ENCODE data around the gene AKR1C2.
"Not testable (repeated sequence)": the region's sequence is repeated elsewhere in the genome, so short reads cannot be mapped to it uniquely, and the experiment has no call there.

The AKR1C2 gene

DNA sequence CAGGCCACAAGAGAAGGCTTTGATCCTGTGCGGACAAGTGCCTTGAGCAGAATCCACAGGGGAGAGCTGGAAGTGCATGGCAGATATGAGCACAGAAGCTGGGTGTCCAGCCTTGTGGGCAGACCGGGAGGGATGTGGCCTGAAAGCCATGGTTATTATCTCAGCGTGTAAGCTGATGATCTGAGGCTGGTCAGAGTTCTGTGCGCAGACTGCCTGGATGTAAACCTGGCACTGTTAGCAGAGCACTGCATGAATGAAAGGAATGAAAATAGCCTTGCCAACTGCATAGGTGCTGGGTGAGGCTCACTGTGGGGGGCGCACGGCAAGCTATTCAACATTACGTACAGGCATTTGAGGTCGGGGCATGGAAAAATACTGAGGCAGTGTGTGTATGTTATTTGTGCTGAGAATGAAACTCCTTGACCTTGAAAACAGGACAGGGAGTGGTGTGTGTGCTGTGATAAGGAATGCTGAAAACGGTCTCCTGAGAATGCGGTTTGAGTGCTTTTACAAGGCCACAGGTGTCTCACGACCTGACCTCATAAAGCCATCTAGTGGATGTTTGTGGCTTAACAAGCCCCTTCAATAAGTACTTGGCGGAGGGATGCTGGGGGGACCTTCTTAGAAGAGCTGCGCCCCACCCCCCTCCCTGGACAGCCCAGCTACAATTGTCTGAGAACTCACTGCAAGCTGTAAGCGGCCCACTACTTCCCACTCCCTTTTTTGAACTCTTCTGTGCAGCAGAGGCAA, 21.8 kb downstream of the AKR1C2 start:
- Histone ChIP-seq H3K4me1 (ENCODE audit: control insufficient read depth, low read depth, low read length) (no peaks in the 10 kb centered on the region), H3K36me3 (ENCODE audit: control insufficient read depth, low read depth, low read length) (no peaks in the 10 kb centered on the region), H3K27me3 (ENCODE audit: control insufficient read depth, insufficient read depth, low read length) (no peaks in the 10 kb centered on the region), H3K9ac (ENCODE audit: low read length) (no peak overlapping the region), H3K4me3 (ENCODE audit: low read length) (no peak overlapping the region), H3K9me3 (ENCODE audit: control insufficient read depth, low read depth, low read length) (no peaks in the 10 kb centered on the region), H3K27ac (ENCODE audit: low read length) (no peak overlapping the region)

DNA sequence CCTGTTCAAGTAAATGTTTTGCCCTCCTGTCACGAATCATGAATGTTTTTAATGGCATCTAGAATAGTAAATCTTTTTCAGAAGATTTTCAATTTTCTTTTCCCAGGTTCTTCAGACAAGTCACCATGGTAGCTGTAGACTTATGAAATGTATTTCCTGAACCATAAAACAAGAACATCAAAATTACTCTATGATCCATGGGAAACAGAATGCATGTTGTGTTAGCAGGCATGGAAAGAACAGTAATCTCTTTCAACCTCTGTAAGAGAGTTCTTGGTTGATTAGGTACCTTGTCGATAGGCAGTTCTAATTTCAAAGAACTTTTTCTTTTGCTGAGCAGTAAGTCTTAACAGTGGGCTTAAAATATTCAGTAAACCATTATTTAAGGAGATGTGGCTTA, 22.9 kb downstream of the AKR1C2 start:
- H3K27me3 ChIP-seq (ENCODE audit: control insufficient read depth, insufficient read depth, low read length): no peaks in the 10 kb centered on the region
- no peak overlapping the region for H3K4me3 ChIP-seq (ENCODE audit: low read length)

DNA sequence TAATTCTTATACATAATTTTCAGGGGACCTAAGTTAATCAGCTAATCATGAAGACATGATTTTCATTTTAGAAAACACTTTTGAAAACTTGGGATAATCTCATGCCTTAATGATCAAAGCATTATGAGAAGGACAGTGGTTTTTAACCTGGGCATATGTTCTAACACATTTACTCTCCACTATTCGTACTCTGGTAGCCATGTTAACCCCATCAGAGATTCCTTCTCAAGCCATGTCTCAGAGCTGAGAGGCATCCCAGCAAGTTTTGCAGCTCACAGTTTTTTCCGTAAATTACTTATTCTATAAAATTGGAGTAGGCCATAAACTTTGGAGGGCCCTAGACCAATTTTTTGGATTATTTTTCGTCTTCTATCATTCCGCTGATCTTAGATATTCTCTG, 24.8 kb downstream of the AKR1C2 start:
- Histone ChIP-seq H3K36me3 (ENCODE audit: control insufficient read depth, low read depth, low read length) (no peaks in the 10 kb centered on the region), H3K9me3 (ENCODE audit: control insufficient read depth, low read depth, low read length) (no peaks in the 10 kb centered on the region), H3K27me3 (ENCODE audit: control insufficient read depth, insufficient read depth, low read length) (no peaks in the 10 kb centered on the region), H3K27ac (ENCODE audit: low read length) (no peak overlapping the region), H3K4me1 (ENCODE audit: control insufficient read depth, low read depth, low read length) (no peaks in the 10 kb centered on the region), H3K9ac (ENCODE audit: low read length) (no peak overlapping the region), H3K4me3 (ENCODE audit: low read length) (no peak overlapping the region)

More for the DNA sequence above, 22.9 kb downstream of the AKR1C2 start:
- H3K9ac ChIP-seq (ENCODE audit: low read length): no peak overlapping the region
- H3K4me1 ChIP-seq (ENCODE audit: control insufficient read depth, low read depth, low read length): no peaks in the 10 kb centered on the region
- H3K27ac ChIP-seq (ENCODE audit: low read length): no peak overlapping the region
- no peaks in the 10 kb centered on the region for H3K9me3 ChIP-seq (ENCODE audit: control insufficient read depth, low read depth, low read length)
- H3K36me3 ChIP-seq (ENCODE audit: control insufficient read depth, low read depth, low read length): no peaks in the 10 kb centered on the region

DNA sequence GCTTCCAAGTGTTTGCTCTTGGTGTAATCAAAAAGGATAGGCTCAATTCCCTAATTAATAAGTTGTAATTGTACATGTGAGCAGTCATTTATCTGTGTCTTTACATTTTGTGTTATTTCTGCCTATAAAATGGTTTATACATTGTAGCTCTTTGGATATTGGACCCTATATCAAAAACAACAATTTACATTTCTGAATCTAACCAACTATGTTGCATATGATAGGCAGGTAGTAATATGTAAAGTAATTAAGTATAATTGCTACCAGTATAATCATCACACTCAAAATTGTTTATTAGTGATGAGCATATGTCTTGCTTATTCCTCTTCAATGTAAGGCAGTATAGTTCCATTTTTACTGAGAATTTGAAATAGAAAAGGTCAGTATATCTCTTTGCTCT, 26.6 kb downstream of the AKR1C2 start:
- no peak overlapping the region for H3K9ac ChIP-seq (ENCODE audit: low read length)
- no peaks in the 10 kb centered on the region for H3K9me3 ChIP-seq (ENCODE audit: control insufficient read depth, low read depth, low read length)
- no peaks in the 10 kb centered on the region for H3K27me3 ChIP-seq (ENCODE audit: control insufficient read depth, insufficient read depth, low read length)
- no peaks in the 10 kb centered on the region for H3K4me1 ChIP-seq (ENCODE audit: control insufficient read depth, low read depth, low read length)
- H3K27ac ChIP-seq (ENCODE audit: low read length): no peak overlapping the region
- H3K4me3 ChIP-seq (ENCODE audit: low read length): no peak overlapping the region
- H3K36me3 ChIP-seq (ENCODE audit: control insufficient read depth, low read depth, low read length): no peaks in the 10 kb centered on the region

DNA sequence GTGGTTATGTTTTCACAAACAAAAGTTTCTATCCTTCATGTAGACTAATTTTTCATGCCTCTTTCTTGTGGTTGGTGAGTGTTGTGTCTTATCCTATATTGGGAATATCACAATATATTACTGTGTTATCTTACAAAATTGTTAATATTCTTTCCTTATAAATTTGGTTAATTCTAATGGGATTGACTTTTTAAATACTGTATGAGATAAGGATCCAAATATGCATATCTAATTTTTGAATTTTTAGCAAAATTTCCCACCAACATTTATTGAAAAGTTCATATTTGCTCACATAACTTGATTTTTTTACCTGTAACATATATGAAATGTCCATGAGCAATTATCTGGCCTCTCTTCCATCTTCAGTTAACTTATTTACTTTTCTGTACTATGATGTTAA, 29.3 kb downstream of the AKR1C2 start:
- H3K27me3 ChIP-seq (ENCODE audit: control insufficient read depth, insufficient read depth, low read length); H3K9ac ChIP-seq (ENCODE audit: low read length); H3K27ac ChIP-seq (ENCODE audit: low read length); H3K4me1 ChIP-seq (ENCODE audit: control insufficient read depth, low read depth, low read length); H3K4me3 ChIP-seq (ENCODE audit: low read length); H3K9me3 ChIP-seq (ENCODE audit: control insufficient read depth, low read depth, low read length); H3K36me3 ChIP-seq (ENCODE audit: control insufficient read depth, low read depth, low read length): not testable (repeated sequence)

DNA sequence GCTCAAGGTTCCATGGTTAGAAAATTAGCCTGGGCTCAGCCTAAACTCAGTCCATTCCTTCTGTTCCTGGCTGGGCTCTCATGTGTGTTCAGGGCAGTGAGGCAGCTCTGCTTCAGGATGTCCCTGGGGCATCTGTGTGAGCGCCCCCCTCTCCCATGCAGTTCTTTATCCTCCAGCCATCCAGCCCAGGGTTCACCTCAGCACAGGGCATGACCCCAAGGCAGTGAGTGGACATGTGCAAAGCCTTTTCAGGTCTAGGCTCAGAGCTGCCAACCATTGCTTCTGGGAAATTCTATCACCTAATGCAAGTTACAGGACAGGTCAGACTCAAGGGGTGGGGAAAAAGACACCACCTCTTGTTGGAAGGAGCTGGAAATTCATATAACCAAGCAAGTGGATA, 30.4 kb downstream of the AKR1C2 start:
- H3K36me3 ChIP-seq (ENCODE audit: control insufficient read depth, low read depth, low read length); H3K27ac ChIP-seq (ENCODE audit: low read length); H3K4me1 ChIP-seq (ENCODE audit: control insufficient read depth, low read depth, low read length); H3K27me3 ChIP-seq (ENCODE audit: control insufficient read depth, insufficient read depth, low read length); H3K9ac ChIP-seq (ENCODE audit: low read length); H3K9me3 ChIP-seq (ENCODE audit: control insufficient read depth, low read depth, low read length); H3K4me3 ChIP-seq (ENCODE audit: low read length): not testable (repeated sequence)

DNA sequence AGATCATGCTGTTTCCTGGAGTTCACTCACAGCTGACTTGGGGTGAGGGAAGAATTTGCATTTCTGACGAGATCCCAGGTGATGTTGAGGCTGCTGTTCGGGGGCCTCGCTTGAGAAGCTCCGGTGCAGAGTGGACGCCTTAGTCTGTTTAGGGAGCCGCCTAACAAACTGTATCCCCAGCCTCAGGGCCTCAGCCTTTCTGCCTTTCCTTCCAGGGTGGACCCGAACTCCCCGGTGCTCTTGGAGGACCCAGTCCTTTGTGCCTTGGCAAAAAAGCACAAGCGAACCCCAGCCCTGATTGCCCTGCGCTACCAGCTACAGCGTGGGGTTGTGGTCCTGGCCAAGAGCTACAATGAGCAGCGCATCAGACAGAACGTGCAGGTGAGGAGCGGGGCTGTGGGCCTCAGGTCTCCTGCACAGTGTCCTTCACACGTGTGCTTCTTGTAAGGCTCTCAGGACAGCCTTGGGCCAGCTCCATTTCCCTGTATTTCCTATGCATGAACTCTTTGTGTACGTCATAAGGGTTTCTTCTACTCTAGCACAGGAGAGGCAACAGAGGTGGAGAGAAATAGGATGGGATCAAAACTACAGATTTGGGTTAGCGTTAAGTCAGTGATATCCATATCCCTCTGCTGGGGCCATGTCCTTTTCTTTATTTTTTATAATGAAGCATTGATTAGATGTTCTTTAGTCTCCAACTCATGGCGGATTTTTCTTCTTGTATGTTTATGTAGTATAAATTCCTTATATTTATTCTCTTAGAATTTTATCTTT, 31.1 kb downstream of the AKR1C2 start:
- H3K4me3 ChIP-seq (ENCODE audit: low read length); H3K27me3 ChIP-seq (ENCODE audit: control insufficient read depth, insufficient read depth, low read length); H3K36me3 ChIP-seq (ENCODE audit: control insufficient read depth, low read depth, low read length); H3K9ac ChIP-seq (ENCODE audit: low read length); H3K4me1 ChIP-seq (ENCODE audit: control insufficient read depth, low read depth, low read length); H3K9me3 ChIP-seq (ENCODE audit: control insufficient read depth, low read depth, low read length); H3K27ac ChIP-seq (ENCODE audit: low read length): not testable (repeated sequence)

DNA sequence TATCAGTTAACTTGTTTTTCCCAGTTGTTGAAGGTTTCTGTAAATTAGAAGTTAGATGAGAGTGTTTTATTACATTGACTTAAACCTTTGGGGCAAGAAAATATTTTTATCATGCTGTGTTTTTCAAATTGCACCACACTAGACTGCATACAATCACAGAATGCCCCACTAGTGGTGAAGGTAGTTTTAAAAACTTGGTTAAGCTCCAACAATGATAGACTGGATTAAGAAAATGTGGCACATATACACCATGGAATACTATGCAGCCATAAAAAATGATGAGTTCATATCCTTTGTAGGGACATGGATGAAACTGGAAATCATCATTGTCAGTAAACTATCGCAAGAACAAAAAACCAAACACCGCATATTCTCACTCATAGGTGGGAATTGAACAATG, 33.3 kb downstream of the AKR1C2 start:
- H3K9me3 ChIP-seq (ENCODE audit: control insufficient read depth, low read depth, low read length); H3K9ac ChIP-seq (ENCODE audit: low read length); H3K4me1 ChIP-seq (ENCODE audit: control insufficient read depth, low read depth, low read length); H3K36me3 ChIP-seq (ENCODE audit: control insufficient read depth, low read depth, low read length); H3K4me3 ChIP-seq (ENCODE audit: low read length); H3K27me3 ChIP-seq (ENCODE audit: control insufficient read depth, insufficient read depth, low read length); H3K27ac ChIP-seq (ENCODE audit: low read length): not testable (repeated sequence)

DNA sequence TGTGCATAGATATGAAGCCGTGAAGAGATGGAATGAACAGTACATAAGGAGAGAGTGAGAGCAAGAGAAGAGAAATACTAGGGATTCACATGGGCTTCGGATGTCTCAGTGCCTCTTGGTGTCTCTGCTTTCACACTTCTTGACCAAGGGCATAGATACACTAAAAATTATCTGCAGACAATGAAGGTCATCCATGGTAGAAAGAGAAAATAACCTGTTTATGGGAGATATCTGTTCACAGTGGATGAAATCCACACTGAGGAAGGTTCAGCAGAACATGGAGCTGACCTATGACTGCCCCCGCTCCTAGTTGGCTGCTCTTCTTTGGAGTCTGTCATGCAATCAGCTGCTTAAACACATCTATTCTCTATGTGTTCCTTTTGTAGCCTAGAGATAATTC, 34.4 kb downstream of the AKR1C2 start:
- not testable (repeated sequence) for H3K27ac ChIP-seq (ENCODE audit: low read length); H3K4me3 ChIP-seq (ENCODE audit: low read length)

DNA sequence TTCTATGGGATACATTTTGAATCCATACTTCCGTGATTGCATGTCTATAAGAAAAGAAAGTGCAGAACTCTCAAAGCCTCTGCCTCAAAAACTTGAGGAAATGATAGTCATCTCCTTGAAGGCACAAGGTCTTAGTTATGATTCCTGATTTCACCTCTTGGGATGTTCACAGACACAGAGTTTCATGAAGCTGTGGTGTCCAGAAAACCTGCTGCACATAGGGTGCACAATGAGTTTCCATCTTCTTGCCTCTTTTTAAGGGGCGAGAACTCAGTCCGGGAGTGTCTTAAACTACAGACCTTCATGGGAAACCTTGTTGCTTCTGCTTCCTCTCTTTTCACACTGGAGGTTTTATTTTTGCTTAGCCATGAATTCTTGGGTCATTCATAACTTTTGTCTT, 36.5 kb downstream of the AKR1C2 start:
- not testable (repeated sequence) for H3K4me1 ChIP-seq (ENCODE audit: control insufficient read depth, low read depth, low read length); H3K36me3 ChIP-seq (ENCODE audit: control insufficient read depth, low read depth, low read length); H3K9ac ChIP-seq (ENCODE audit: low read length); H3K9me3 ChIP-seq (ENCODE audit: control insufficient read depth, low read depth, low read length); H3K27me3 ChIP-seq (ENCODE audit: control insufficient read depth, insufficient read depth, low read length); H3K4me3 ChIP-seq (ENCODE audit: low read length); H3K27ac ChIP-seq (ENCODE audit: low read length)

More for the DNA sequence above, 34.4 kb downstream of the AKR1C2 start:
- H3K9me3 ChIP-seq (ENCODE audit: control insufficient read depth, low read depth, low read length); H3K27me3 ChIP-seq (ENCODE audit: control insufficient read depth, insufficient read depth, low read length); H3K36me3 ChIP-seq (ENCODE audit: control insufficient read depth, low read depth, low read length); H3K4me1 ChIP-seq (ENCODE audit: control insufficient read depth, low read depth, low read length); H3K9ac ChIP-seq (ENCODE audit: low read length): not testable (repeated sequence)

DNA sequence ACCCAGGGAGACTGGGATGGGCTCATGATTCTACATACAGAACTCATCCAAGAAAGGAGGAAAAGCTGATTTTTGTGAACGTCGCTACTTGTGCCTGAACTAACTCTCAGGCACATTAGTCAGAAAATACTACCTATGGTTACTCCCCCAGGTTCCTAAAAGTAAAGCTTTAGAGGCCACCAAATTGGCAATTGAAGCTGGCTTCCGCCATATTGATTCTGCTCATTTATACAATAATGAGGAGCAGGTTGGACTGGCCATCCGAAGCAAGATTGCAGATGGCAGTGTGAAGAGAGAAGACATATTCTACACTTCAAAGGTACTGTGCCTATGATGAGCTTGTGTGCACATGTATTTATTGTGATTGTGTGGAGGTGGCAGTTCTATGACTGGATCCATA, 37.9 kb downstream of the AKR1C2 start:
- not testable (repeated sequence) for H3K4me3 ChIP-seq (ENCODE audit: low read length); H3K9me3 ChIP-seq (ENCODE audit: control insufficient read depth, low read depth, low read length); H3K36me3 ChIP-seq (ENCODE audit: control insufficient read depth, low read depth, low read length); H3K27ac ChIP-seq (ENCODE audit: low read length); H3K4me1 ChIP-seq (ENCODE audit: control insufficient read depth, low read depth, low read length); H3K9ac ChIP-seq (ENCODE audit: low read length); H3K27me3 ChIP-seq (ENCODE audit: control insufficient read depth, insufficient read depth, low read length)

DNA sequence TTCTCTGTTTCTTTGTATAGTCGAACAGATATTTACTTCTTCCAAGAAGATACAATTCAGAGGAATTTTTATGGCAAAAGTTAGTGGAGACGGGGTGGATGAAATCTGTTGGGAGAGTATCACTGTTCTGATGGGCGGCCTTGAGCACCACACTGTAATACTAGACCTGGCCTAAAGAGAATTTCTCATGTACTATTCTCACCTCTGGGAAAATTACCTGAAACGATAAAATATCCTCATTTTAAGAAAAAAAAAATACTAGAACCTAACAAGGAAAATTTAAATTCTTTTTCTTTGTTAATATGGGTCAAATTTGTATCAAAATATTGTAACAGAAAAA, 39.9 kb downstream of the AKR1C2 start:
- H3K9ac ChIP-seq (ENCODE audit: low read length); H3K9me3 ChIP-seq (ENCODE audit: control insufficient read depth, low read depth, low read length); H3K4me3 ChIP-seq (ENCODE audit: low read length); H3K4me1 ChIP-seq (ENCODE audit: control insufficient read depth, low read depth, low read length); H3K27ac ChIP-seq (ENCODE audit: low read length); H3K27me3 ChIP-seq (ENCODE audit: control insufficient read depth, insufficient read depth, low read length); H3K36me3 ChIP-seq (ENCODE audit: control insufficient read depth, low read depth, low read length): not testable (repeated sequence)

All from iPS-18a (cell line).